ENCODE measurements around the gene SPRYD3.
"Not testable (repeated sequence)": the region's sequence is repeated elsewhere in the genome, so short reads cannot be mapped to it uniquely, and the experiment has no call there.

SPRYD3 gene

DNA sequence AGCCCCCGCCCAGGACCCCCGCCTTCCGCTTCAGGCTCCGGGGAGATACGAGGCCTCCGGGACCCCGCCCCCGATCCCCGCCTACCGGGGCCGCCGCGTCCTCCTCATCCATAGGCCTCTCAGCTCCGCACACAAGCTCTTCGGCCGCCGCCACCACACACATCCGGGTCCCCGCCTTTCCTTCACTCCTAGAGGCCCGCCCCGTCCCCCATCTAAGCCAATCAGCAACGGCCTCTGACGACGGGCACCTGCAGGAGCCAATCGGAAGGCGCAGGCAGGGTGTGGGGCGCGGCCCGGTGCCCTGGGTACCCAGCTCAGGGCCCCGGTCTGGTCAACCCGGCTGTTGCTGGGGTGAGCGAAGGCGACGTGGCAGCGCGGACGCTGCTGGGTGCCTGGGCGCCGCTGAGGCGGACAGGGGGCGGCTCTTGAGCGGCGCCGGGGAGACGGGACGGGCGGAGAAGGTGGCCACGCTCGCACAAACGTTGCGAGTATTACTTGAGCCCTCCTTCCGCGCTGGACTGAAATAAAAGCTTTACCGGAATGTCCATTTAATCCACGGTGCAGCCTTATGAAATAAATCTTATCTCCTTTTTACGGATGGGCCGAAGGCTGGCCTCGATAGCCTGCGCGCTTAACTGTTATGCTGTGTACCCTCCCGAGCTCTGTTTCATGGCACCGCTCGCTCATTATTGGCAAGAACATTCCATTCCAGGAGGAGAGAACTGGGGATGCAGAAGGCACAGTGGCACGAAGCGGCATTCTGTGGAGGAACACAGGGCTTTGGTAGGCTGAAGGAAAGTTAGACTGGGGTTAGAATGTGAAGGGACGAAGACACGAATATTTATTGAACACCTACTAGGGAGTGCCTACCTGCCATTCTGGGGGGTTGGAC lies at the start of gene SPRYD3:
Gene SPRYD3, minus strand, starts transcription at position 165 of the 892 bp plus-strand sequence. Its CDS starts 57 bp downstream, at position 108.
- DNase-seq (ENCODE audit: low read depth), result peak; percentile 98

GRCh38 chr12:53127169-53127568 lies 48.0 kb upstream of the SPRYD3 start:
- DNase-seq (ENCODE audit: low read depth), result no peak

GRCh38 chr12:53124352-53124723 lies 45.1 kb upstream of the SPRYD3 start:
- no peak for DNase-seq (ENCODE audit: low read depth)

DNA sequence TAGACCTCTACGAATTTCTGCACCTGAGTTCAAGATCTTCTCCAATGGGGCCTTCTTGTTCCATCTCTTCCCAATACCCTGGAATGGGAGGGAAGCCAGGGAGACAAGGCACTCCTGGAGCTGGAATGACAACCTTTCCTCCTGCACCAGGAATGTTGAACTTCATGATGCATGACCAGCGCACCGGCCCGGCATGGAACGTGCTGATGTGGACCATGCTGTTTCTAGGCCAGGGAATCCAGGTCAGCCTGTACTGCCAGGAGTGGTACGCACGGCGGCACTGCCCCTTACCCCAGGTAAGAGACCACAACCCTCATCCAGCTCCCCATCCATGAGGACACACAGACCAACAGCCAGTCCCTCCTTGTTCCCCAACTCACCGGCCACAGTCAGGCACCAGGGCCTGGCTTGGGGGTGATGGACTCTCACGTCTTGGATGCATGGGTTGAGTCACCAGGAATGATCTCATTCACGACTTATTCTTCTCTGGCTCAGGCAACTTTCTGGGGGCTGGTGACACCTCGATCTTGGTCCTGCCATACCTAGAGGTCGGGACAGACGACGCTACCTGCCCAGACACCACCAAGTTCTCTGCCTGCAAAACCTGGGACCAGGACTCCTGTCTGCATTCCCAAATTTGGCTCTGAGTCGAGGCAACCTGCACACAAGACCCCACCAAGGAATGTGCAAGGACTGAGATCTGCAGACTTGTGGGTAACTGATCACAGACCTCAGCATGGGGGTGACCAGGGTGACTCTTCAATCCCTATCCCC lies 44.6 kb upstream of the SPRYD3 start:
- DNase-seq (ENCODE audit: low read depth), result no peak

- DNase-seq (ENCODE audit: low read depth), result no peak
Measured at GRCh38 chr12:53122961-53123468, 43.8 kb upstream of the SPRYD3 start.

DNA sequence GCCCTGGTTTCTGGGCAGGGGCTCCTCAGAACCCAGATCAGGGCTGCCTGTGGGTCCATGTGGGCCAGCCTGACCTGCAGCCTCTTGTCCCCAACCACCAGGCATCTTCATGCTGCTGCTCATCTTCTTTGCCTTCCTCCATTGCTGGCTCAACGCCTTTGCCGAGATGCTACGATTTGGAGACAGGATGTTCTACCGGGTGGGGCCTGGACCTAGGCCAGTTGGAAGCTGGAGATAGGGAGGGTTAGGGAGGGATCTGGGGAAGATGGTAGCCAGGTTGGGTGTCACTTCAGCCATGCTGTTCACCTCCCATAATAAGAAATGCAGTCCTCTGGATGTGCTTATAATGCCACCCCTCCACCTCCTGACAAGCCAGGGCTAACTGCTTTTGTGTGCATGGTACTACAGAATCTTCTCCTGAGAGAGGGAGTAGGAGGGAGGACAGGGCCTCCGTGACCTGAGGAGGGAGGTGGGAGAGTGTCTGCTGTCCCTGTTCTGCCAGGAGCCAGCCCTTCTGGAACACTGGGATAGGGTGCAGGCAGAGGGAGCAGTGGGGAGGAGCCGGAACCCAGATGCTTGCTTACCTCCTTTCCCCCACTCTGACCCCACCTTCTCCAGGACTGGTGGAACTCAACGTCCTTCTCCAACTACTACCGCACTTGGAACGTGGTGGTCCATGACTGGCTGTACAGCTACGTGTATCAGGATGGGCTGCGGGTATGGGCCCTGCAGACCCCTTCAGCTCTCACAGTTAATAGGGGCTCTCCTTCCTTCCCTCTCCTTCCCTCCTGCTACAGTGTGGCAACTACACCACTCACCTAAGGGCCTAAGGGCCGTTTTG lies 41.7 kb upstream of the SPRYD3 start:
- no peak for DNase-seq (ENCODE audit: low read depth)

DNA sequence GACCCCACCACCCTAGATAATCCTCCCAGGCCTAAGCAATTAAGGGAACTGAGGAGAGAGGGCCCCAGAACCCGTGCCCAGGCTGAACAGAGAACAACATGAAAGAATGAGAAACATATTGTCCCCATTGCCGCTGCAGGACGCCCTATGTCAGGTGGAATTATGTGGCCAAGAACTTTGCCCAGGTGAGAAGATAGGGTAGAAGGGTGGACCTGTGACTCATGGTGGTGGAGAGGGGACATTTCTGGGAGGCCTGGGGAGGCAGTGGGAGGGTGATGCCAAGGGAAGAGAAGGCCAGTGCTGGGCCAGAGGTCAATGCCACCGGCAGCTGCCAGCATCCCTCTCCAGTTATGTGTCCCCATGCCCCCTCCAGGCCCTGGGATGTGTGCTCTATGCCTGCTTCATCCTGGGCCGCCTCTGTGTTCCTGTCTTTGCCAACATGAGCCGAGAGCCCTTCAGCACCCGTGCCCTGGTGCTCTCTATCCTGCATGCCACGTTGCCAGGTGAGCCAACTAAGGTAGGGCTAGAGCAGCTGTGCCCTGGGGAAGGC lies 39.6 kb upstream of the SPRYD3 start:
- DNase-seq (ENCODE audit: low read depth), result no peak

- no peak for DNase-seq (ENCODE audit: low read depth)
Measured at GRCh38 chr12:53115891-53116648, 36.9 kb upstream of the SPRYD3 start.

- DNase-seq (ENCODE audit: low read depth), result no peak
Measured at GRCh38 chr12:53115112-53115890, 36.1 kb upstream of the SPRYD3 start.

GRCh38 chr12:53113951-53114350 lies 34.8 kb upstream of the SPRYD3 start:
- no peak for DNase-seq (ENCODE audit: low read depth)

DNA sequence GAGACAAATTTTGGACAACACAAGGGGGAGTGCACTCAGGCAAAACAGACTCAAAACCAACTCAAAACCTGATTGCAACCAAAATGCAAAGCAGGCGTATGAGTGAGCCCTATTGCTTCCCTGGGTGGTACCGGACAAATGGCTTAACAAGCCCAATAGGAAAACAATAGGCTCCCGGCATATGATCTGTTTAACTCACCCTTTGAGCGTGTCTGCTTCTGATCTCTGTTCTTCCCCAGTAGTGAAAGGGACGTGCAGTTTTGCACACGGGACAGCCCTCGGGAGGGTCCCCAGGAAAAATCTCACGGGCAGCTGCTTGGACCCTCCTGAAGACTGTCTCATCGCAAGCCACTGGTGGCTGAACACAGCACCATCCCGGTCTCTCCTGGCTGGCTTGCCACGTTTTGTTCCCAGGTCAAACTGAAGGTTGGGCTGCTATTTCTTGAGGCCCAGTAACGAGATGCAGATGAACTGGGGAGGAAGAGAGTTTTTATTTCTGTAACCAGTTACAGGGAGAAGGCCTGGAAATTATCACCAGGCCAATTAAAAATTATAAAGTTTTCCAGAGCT lies 34.0 kb upstream of the SPRYD3 start:
- DNase-seq (ENCODE audit: low read depth), result no peak

DNA sequence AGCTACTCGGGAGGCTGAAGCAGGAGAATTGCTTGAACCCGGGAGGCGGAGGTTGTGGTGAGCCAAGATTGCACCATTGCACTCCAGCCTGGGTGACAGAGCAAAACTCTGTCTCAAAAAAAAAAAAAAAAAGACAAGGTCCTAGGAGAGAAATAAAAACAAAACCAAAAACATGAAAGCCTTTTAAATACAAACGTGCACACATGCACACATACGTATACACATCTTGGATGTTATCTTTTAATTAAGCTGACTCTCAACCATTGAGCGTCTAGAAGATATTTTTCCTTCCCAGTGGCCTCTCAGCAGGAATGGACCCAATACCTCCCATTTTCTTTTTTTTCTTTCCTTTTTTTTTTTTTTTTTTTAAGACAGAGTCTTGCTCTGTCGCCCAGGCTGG lies 33.2 kb upstream of the SPRYD3 start:
- not testable (repeated sequence) for DNase-seq (ENCODE audit: low read depth)

GRCh38 chr12:53107122-53107521 lies 27.9 kb upstream of the SPRYD3 start:
- DNase-seq (ENCODE audit: low read depth), result no peak

- DNase-seq (ENCODE audit: low read depth), result no peak
Measured at GRCh38 chr12:53105712-53106439, 26.7 kb upstream of the SPRYD3 start.

DNA sequence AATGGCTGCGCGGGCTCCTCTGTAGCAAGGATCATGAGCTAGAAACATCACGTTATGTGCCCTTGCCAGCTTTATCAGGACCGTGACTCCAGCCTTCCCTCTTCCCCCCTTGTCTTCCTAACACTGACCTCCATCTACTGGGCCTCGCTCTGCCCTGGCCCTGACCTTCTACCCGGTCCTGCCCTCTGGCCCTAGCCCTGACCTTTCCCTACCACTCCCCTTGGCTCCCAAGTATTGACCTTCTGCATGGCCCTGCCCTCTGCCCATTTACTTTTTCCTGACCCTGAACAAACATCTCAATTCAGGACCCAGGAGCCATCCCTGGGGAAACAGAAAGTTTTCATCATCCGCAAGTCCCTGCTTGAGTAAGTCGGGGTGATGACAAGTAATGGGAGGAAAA lies 26.1 kb upstream of the SPRYD3 start:
- DNase-seq (ENCODE audit: low read depth), result no peak

DNA sequence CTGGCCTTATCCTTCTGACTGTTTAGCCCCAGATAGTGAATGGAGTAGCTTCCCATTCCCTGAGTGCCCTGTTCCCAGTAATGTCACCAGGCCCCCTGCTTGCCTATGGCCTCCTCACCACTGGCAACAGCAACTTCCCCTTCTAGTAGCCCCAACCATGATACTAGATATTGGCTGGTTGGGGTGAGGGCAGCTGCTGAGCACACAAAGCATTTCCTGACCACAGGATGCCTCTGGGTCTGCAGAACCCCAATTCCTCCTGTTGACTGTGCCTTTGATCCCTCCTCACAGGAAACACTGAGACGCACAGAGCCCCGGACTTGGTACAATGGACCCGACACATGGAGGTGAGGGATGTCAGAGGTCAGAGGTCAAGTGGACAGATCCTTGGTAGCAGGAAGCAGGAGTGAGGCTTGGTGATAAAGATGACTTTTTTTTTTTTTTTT lies 24.7 kb upstream of the SPRYD3 start:
- no peak for DNase-seq (ENCODE audit: low read depth)

- DNase-seq (ENCODE audit: low read depth), result no peak
Measured at GRCh38 chr12:53102883-53103807, 24.0 kb upstream of the SPRYD3 start, which contains the start of gene SOAT2. Gene SOAT2, plus strand, starts transcription at chr12:53103486. Its CDS starts 92 bp downstream, at chr12:53103578.

Data from fibroblast of gingiva (primary cell).